Measurements from ENCODE around the gene DEPDC5. TPM values are rescaled to one million over a fixed set of nuclear protein-coding genes. Genes with fewer than 3 reads are reported as not detected.

Gene DEPDC5
- total RNA-seq, 4 donors from 2014 or later = 17.5 to 30.4 (median 22.8) TPM

DNA sequence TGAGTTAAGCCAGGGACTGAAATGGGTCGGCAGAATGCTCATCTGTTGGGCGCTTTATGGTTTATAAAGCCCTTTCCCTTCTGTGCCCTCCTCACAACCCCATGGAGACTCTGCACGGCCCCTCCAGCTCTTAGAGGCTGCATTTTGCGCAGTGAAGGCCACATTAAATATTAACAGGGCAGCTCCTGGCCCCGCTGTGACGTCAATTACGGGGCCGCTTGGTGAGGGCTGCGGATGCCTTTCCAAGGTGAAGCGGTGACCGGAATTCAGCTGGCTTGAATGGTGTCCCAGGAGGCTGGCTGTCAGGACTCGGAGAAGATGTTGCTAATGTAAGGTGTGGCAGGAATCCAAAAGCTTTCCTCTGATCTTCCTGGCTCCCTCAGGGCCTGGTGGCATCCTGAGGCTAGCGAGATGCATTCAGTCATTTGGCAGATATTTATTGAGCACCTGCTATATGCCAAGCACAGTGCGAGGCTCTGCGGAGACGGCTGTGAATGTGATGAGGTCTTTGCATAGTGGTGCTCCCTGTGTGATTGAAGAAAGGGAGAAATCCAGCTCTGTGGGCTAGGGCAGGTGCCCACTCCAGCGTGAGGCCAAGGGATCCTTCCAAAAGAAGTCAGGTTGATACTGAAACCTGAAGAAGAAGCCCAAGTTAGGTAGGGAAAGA, 180.1 kb downstream of the DEPDC5 start:
- no peaks in the 10 kb centered on the region for H3K9me3 ChIP-seq
- H3K36me3 ChIP-seq = no peaks in the 10 kb centered on the region
- WGBS, 2 donors = 76 to 87% methylated on average over 17 of the region's 17 CpGs
- intact Hi-C loops (cut with DNase I) = no loop called here
- no peak for DNase-seq
- H3K4me3 ChIP-seq (replicated peaks in 1 of 3) = no peak overlapping the region
- H3K4me1 ChIP-seq = no peaks in the 10 kb centered on the region
- H3K27ac ChIP-seq = no peak overlapping the region
- no peak for TF ChIP-seq POLR2A (IDR thresholded peaks at IDR 0.05)
- TF ChIP-seq, protein P1, sequence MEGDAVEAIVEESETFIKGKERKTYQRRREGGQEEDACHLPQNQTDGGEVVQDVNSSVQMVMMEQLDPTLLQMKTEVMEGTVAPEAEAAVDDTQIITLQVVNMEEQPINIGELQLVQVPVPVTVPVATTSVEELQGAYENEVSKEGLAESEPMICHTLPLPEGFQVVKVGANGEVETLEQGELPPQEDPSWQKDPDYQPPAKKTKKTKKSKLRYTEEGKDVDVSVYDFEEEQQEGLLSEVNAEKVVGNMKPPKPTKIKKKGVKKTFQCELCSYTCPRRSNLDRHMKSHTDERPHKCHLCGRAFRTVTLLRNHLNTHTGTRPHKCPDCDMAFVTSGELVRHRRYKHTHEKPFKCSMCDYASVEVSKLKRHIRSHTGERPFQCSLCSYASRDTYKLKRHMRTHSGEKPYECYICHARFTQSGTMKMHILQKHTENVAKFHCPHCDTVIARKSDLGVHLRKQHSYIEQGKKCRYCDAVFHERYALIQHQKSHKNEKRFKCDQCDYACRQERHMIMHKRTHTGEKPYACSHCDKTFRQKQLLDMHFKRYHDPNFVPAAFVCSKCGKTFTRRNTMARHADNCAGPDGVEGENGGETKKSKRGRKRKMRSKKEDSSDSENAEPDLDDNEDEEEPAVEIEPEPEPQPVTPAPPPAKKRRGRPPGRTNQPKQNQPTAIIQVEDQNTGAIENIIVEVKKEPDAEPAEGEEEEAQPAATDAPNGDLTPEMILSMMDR (IDR thresholded peaks at IDR 0.05) = no peak
- H3K27me3 ChIP-seq = no peaks in the 10 kb centered on the region

DNA sequence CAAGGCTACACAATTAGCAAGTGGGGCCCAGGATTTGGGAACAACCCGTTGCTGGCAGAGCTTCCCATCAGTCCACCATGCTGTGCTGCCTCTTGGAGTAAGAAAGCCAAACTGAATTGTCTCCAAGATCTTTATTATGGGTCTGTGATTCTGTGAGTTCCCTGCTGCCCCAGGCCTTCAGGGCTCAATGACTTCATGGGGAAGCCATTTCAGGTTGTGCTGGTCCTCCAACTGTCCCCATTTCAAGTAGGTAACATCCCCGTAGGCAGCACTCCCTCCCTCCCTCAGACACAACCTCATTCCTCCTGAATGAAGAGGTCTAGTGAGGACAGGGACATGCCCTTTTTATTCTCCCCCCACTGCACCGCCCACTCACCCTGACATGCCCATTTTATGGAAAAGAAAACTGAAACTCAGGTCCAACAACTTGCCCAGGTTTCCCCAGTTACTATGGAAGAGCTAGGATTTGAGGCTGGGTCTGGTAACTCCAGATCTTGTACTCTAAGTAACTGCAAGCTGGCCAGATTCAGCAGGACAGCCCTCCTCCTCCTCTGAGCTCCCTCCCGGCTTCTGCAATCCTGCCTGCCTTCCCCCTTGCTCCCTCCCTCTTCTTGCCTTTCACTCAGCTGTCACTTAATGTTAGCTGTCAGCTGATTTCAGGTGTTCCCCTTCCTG, 182.3 kb downstream of the DEPDC5 start:
- Histone ChIP-seq H3K9me3 (no peaks in the 10 kb centered on the region), H3K36me3 (no peaks in the 10 kb centered on the region), H3K27ac (no peak overlapping the region), H3K27me3 (no peaks in the 10 kb centered on the region), H3K4me3 (replicated peaks in 1 of 3) (no peak overlapping the region), H3K4me1 (no peaks in the 10 kb centered on the region)
- 66% methylated on average over 4 of the region's 4 CpGs for WGBS, 2 donors
- no peak for TF ChIP-seq POLR2A (IDR thresholded peaks at IDR 0.05)
- TF ChIP-seq, protein P1 (IDR thresholded peaks at IDR 0.05) = no peak
- intact Hi-C loops (cut with DNase I) = no loop called here
- DNase-seq = no peak

- intact Hi-C loops (cut with DNase I) = no loop called here
- Histone ChIP-seq H3K9me3 (no peaks in the 10 kb centered on the region), H3K4me1 (no peaks in the 10 kb centered on the region), H3K27ac (no peak overlapping the region), H3K36me3 (no peaks in the 10 kb centered on the region), H3K27me3 (no peaks in the 10 kb centered on the region), H3K4me3 (replicated peaks in 1 of 3) (no peak overlapping the region)
- TF ChIP-seq POLR2A (IDR thresholded peaks at IDR 0.05) = no peak
- TF ChIP-seq, protein P1 (IDR thresholded peaks at IDR 0.05) = no peak
- WGBS, 2 donors = 64 to 77% methylated on average over 3 of the region's 3 CpGs
- no peak for DNase-seq
Measured at GRCh38 chr22:31937341-31937740, 183.5 kb downstream of the DEPDC5 start.

DNA sequence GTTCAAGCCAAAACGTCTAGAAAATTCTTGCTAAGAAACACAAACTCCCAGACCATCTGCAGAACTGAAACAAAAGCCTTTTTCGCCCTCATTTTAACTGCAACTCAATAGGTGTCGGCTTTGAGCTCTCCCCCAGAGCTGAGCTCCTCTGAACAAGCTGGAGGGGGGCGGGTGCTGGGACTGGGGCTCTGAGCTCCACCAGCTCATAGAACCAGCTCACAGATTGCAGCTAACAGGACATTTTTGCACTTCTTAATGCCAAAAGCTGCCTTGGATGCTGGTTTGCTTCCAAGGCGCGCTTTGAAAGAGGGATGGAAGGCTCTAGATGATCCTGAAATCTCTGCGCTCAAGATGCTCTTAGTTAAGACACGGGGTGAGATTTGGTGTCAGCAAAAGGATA, 184.5 kb downstream of the DEPDC5 start:
- 71 to 80% methylated on average over 8 of the region's 8 CpGs for WGBS, 2 donors
- peaks cover 0 to under 1% of the 10 kb centered on the region in 2 donors for H3K4me1 ChIP-seq
- DNase-seq = no peak
- no peaks in the 10 kb centered on the region for H3K36me3 ChIP-seq
- no peak overlapping the region for H3K4me3 ChIP-seq (replicated peaks in 1 of 3)
- intact Hi-C loops (cut with DNase I) = no loop called here
- TF ChIP-seq POLR2A (IDR thresholded peaks at IDR 0.05) = no peak
- TF ChIP-seq, protein P1 (IDR thresholded peaks at IDR 0.05) = no peak
- no peaks in the 10 kb centered on the region for H3K27me3 ChIP-seq
- H3K27ac ChIP-seq = no peak overlapping the region
- no peaks in the 10 kb centered on the region for H3K9me3 ChIP-seq

DNA sequence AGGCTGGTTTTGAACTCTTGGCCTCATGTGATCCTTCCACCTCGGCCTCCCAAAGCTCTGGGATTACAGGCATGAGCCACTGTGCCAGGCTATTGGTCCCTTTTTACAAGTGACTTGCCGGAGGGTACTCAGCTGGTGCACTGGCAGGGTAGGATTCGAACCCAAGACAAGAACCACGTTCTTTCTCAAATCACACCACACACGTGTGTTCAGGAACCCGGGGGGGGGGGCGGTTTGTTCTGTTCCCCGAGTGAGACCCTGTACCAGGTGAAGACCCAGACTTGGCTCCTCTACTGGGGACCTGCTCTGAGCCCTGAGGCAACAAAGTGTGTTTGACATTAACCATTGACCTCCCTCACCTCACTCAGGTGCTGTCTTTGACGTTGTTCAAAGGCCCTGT, 186.7 kb downstream of the DEPDC5 start:
- Histone ChIP-seq H3K27ac (no peak overlapping the region), H3K9me3 (no peaks in the 10 kb centered on the region), H3K4me1 (peaks cover 0 to 7% of the 10 kb centered on the region in 2 donors), H3K27me3 (no peaks in the 10 kb centered on the region), H3K4me3 (replicated peaks in 1 of 3) (no peak overlapping the region), H3K36me3 (no peaks in the 10 kb centered on the region)
- 83 to 85% methylated on average over 9 of the region's 9 CpGs for WGBS, 2 donors
- no peak for DNase-seq
- intact Hi-C loops (cut with DNase I) = loop anchor here (5.0 to 10.0 kb wide), 2 partner anchors 188 to 276 kb away; partner anchors contain the start of genes DEPDC5, PISD and PRR14L
- TF ChIP-seq, protein P1 (IDR thresholded peaks at IDR 0.05) = no peak
- TF ChIP-seq POLR2A (IDR thresholded peaks at IDR 0.05) = no peak
